IPS-15b (cell line): ENCODE measurements around the gene ACSS3.

Source experiments
- H3K27me3 ChIP-seq: one replicate; pipeline ENCODE4 v1.6.1; 2013; ENCODE audit warnings: low read length; ENCODE audit not compliant: control insufficient read depth, insufficient read depth
- H3K36me3 ChIP-seq: one replicate; pipeline ENCODE4 v1.6.1; 2013; ENCODE audit warnings: low read length; ENCODE audit not compliant: control insufficient read depth, insufficient read depth
- H3K4me1 ChIP-seq: one replicate; pipeline ENCODE4 v1.6.1; 2013; ENCODE audit warnings: mild to moderate bottlenecking, low read length; ENCODE audit not compliant: control insufficient read depth, insufficient read depth
- H3K4me3 ChIP-seq: one replicate; pipeline ENCODE4 v1.5.1; 2013; ENCODE audit warnings: low read depth, low read length
- H3K9ac ChIP-seq: one replicate; pipeline ENCODE4 v1.6.1; 2013; ENCODE audit warnings: low read depth, mild to moderate bottlenecking, low read length
- H3K9me3 ChIP-seq: one replicate; pipeline ENCODE4 v1.6.1; 2013; ENCODE audit warnings: mild to moderate bottlenecking, low read length; ENCODE audit not compliant: control insufficient read depth, insufficient read depth

Gene ACSS3

DNA sequence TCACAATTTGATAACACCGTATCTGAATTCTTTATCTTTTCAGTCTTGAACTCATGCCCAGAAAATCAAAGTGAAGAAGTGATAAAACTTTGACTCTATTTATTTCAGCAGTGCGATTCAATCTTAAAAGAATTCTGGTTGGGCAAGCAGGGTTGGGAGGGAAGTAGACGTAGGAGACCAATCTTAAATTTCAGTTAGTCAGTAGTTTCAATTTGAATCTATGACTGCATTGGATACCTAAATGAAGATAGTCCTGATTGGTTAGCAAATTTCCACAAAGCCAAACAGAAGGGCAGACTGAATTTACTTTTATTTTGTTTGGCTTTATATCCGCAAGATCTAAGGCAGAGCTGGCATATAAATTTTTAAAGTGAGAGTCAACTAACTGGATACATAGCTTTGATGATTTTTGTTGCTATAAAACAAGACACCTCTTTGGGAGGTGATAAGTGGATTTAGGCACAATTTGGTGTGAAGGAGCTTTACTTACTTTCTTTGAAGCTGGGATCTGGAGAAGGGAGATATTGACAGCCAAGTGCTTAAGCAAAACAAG lies 2.6 kb downstream of the ACSS3 start:
- Histone ChIP-seq H3K9ac (no peak overlapping the region), H3K9me3 (no peaks in the 10 kb centered on the region), H3K27me3 (no peaks in the 10 kb centered on the region), H3K36me3 (no peaks in the 10 kb centered on the region), H3K4me3 (no peak overlapping the region), H3K4me1 (peaks cover 37% of the 10 kb centered on the region)

DNA sequence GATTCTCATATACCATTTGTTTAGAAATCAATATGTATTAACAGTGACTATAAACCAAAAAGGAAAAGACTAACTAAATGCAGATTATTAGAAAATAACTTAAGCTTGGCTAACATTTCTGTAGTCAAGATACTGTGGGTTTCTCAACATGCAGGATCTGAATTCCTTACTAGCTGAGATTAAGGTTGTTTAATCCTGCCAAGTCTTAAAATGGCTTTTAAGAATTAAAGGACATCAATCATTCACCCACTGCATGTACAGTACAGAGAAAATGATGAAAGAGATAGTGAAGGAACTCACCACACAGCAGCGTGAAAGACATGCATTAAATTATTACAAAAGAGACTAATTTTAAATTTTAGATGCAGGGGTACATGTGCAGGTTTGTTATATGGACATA lies 3.8 kb downstream of the ACSS3 start:
- H3K4me1 ChIP-seq = peaks cover 47% of the 10 kb centered on the region
- no peak overlapping the region for H3K4me3 ChIP-seq
- no peaks in the 10 kb centered on the region for H3K9me3 ChIP-seq
- H3K9ac ChIP-seq = no peak overlapping the region
- no peaks in the 10 kb centered on the region for H3K36me3 ChIP-seq
- H3K27me3 ChIP-seq = no peaks in the 10 kb centered on the region

DNA sequence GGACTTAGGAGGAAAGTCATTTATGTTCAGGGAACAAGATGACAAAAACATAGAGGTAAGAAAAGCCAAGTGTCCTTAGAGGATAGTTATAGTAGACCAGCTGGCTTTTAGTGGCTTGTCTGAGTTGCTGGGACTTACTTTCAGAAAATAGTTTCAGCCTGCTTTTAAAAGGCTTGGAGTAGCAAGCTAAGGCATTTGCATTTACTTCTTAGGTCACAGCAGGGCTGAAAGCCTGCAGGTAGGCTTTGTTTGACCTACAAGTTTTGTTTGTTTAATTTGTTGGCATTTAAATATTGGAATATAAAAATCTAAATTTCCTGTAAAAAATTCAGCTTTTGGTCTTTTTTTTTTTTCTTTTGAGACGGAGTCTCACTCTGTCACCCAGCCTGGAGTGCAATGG lies 5.1 kb downstream of the ACSS3 start:
- Histone ChIP-seq H3K9ac (no peak overlapping the region), H3K4me1 (peaks cover 44% of the 10 kb centered on the region), H3K9me3 (no peaks in the 10 kb centered on the region), H3K27me3 (no peaks in the 10 kb centered on the region), H3K36me3 (no peaks in the 10 kb centered on the region), H3K4me3 (peak overlapping the region; percentile 16)

DNA sequence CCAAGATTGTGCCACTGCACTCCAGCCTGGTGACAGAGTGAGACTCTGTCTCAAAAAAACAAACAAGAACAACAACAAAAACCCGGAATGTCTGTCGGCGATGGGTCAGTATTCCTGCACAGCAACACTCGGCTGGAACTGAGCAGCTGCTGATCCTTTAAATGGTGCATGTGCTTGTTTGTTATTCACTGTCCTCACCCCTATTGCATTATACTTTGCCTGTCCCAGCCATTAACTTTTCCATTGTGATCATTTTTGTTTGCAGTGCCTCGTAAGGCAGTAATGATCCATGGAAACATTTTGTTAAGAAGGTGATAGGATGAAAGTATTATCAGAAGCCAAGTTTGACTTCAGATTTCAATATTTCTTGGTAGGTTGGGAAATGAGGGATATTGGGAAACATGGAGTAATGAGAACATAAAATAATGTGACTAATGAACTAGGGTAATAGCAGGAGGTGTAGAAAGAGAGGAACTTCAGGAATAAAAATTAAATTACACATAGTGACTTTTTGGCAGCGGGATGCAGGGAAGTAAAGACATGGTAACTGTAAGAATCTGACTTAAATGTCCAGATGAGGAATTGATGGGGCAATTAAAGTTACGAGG lies 6.1 kb downstream of the ACSS3 start:
- Histone ChIP-seq H3K4me1 (peaks cover 44% of the 10 kb centered on the region), H3K9me3 (no peaks in the 10 kb centered on the region), H3K27me3 (no peaks in the 10 kb centered on the region), H3K36me3 (no peaks in the 10 kb centered on the region), H3K4me3 (no peak overlapping the region), H3K9ac (no peak overlapping the region)

DNA sequence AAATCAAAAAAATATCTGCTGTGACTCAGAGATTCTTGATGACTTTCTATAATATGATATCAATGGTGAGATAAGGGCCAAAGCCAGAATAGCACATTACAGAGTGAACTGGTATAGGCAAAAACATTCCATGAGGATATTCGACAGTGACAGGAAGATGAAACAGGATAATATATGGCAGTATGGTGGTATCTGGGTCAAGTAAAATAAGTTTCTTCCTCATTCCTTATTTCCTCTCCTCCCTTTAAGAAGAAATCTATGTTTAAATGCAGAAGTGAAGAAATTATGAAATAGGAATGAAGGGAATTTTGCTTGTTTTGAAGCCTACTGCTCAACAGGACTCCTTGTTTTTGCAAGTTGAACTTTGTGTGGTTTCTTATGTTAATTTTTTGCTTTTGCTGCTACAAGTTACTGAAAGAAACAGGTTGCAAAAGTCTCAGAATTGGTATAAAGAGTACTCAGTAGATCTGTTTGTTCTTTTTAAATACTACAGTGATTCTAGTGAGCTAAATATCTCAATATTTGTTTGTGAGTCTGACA lies 7.0 kb downstream of the ACSS3 start:
- no peaks in the 10 kb centered on the region for H3K9me3 ChIP-seq
- no peak overlapping the region for H3K9ac ChIP-seq
- peaks cover 45% of the 10 kb centered on the region for H3K4me1 ChIP-seq
- no peaks in the 10 kb centered on the region for H3K36me3 ChIP-seq
- no peaks in the 10 kb centered on the region for H3K27me3 ChIP-seq
- no peak overlapping the region for H3K4me3 ChIP-seq

DNA sequence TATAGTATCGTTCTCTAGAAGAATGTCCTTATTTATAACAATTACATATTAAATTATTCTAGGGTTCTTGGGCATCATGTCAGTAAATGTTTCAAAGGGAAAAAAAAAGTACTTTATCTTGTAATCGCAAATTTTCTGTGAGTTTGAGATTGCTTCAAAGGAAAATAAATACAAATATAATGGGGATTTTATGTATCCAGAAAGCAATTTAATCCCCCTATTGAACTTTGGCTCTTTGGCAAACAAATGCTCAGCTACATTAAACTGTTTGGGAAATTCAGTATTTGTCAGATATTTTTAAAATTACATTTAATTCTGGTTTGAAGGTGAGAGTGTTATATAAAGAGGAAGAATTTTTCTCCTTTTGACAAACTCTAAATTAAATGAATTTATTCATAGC lies 8.0 kb downstream of the ACSS3 start:
- Histone ChIP-seq H3K27me3 (no peaks in the 10 kb centered on the region), H3K4me3 (no peak overlapping the region), H3K36me3 (no peaks in the 10 kb centered on the region), H3K4me1 (peaks cover 47% of the 10 kb centered on the region), H3K9ac (no peak overlapping the region), H3K9me3 (no peaks in the 10 kb centered on the region)

DNA sequence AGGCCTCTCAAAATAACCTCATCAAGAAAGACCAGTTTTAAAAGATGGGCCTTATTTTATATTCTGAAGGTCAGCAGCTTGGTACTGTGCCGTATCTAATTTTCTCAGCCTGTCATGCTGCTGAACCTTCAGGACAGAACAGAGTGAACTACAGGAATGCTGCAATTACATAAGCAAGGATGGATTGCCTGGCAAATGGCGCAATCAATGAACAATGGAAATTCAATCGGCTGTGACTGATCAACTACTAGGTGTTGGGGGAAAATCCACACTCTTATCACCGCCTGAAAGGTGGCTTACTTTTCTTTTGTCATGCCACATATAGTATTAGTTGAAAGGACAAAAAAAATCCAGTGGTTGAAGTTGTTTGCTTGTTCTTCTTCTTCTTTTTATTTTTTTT lies 8.5 kb downstream of the ACSS3 start:
- Histone ChIP-seq H3K4me3 (no peak overlapping the region), H3K27me3 (no peaks in the 10 kb centered on the region), H3K36me3 (no peaks in the 10 kb centered on the region), H3K9me3 (no peaks in the 10 kb centered on the region), H3K9ac (no peak overlapping the region), H3K4me1 (peaks cover 44% of the 10 kb centered on the region)

DNA sequence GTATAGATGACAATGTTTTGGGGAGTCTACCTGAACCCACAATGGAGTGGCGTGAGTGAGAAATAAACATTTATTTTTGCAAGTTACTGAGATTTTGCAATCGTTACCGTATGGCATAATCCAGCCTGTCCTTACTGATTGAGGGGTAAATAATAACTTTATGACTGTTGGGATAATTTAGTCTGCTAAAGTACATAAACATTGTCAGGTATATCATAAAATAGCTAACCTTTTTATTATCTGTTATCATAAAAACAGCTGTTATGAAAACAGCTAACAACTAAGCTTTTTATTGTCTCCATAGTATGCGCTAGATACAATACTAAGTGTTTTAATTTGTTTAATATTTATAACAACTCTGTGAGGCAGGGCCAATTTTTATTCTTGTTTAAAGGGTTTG lies 10.3 kb downstream of the ACSS3 start:
- Histone ChIP-seq H3K4me1 (peaks cover 36% of the 10 kb centered on the region), H3K4me3 (no peak overlapping the region), H3K9ac (no peak overlapping the region), H3K9me3 (no peaks in the 10 kb centered on the region), H3K27me3 (no peaks in the 10 kb centered on the region), H3K36me3 (no peaks in the 10 kb centered on the region)

DNA sequence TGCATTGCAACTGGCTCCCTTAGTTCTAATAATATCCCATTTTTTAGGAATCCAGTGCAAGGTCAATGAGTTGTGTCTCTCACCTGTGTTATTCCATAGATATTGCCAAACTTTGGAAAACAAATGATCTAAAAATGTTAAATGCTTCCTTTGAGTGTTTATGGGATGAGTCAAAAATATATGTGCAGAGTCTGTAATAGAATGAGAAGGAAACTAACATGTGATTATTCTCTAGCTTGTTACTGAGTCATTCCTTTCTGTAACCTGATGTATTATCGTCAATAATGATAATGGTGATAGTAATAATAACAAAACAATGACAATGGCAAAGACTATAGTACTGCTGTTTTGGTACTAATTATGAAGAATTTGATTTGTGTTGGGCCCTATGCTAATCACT lies 11.5 kb downstream of the ACSS3 start:
- no peaks in the 10 kb centered on the region for H3K27me3 ChIP-seq
- H3K4me1 ChIP-seq = peaks cover 29% of the 10 kb centered on the region
- H3K9me3 ChIP-seq = no peaks in the 10 kb centered on the region
- H3K9ac ChIP-seq = no peak overlapping the region
- H3K36me3 ChIP-seq = no peaks in the 10 kb centered on the region
- no peak overlapping the region for H3K4me3 ChIP-seq

DNA sequence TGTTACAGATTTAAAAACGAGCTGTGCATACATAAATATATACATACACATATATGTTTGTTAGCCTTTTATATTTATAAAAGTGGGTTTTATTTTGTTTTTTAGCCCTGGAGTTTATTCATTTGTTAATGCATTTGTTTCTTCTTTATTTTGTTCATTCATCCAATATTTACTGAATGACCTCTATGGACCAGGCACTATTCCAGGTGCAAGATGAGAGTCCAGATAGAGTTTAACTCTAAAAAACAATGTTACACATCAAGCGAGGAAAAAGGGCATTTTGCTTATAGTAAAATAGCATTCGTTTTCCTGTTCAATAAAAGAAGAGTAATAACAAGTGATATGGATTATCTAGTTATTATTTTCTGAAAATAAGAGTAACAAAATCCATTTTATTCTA lies 14.2 kb downstream of the ACSS3 start:
- no peak overlapping the region for H3K9ac ChIP-seq
- H3K4me3 ChIP-seq = no peak overlapping the region
- H3K9me3 ChIP-seq = no peaks in the 10 kb centered on the region
- H3K36me3 ChIP-seq = no peaks in the 10 kb centered on the region
- H3K27me3 ChIP-seq = no peaks in the 10 kb centered on the region
- peaks cover 10% of the 10 kb centered on the region for H3K4me1 ChIP-seq

DNA sequence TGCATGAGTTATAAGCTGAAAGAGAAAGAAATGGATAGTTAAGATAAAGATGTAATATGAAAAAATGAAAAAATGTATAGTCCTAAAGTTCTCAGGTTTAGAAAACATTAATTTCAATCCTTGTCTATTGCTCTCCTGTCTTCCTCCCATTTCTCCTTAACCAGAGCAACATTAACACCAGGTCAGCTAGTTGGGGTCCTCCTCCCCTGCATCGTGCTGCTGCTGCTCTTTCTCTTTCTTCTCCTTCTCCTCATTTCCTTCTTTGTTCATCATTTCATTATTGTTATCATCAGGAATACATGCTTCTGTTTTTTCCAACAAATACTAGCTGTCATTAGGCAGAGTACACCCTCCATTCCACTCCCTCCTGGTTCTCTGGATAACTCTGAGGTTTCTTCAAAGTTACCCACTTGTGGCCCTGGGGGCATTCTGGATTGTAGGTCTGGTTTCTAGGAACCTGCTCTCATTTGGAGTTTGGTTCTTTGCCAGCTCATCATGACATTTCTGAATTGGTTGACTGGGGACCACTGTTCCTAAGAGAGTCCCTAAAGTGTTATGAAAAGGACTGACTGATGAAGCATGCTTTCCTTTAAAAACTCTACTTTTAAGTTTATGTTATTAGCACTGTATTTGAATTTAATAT lies 17.0 kb downstream of the ACSS3 start:
- H3K9me3 ChIP-seq = no peaks in the 10 kb centered on the region
- H3K9ac ChIP-seq = no peak overlapping the region
- H3K36me3 ChIP-seq = no peaks in the 10 kb centered on the region
- H3K27me3 ChIP-seq = no peaks in the 10 kb centered on the region
- peaks cover 9% of the 10 kb centered on the region for H3K4me1 ChIP-seq
- H3K4me3 ChIP-seq = no peak overlapping the region
